Measurements from ENCODE around the gene OR52L1. TPM values are rescaled to one million over a fixed set of nuclear protein-coding genes. Genes with fewer than 3 reads are reported as not detected.
"Not testable (repeated sequence)": the region's sequence is repeated elsewhere in the genome, so short reads cannot be mapped to it uniquely, and the experiment has no call there.

The OR52L1 gene
- total and polyA plus RNA-seq, 10 of the 15 experiments (the other 5 are each of a cell fraction or from before 2014, with no cell fraction given), result not detected

DNA sequence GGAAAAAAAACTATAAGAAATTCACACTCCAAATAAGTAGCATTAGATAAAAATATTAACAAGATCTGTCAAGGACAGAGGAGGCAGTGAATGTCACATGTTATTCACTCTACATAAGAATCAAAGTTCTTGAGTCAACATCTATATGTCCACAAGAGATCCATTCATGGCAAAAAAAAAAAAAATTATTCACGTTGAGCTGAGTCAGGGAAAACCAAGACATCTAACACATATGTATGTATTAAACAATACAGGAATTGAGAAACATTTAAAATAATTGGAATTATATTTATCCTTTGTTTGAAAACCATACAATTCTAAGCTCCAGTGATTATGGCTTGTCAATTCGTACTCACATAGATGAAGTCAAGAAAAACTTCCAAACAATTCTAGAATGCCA lies 19.8 kb downstream of the OR52L1 start:
- FAIRE-seq, result no peak
- Histone ChIP-seq H3K9me3 (replicated peaks; ENCODE audit: control insufficient read depth, insufficient read depth, low read length) (no peaks in the 10 kb centered on the region; the same call in 2 of the 3 replicates), H3K4me2 (ENCODE audit: control insufficient read depth, insufficient read depth) (no peak overlapping the region), H2AFZ (ENCODE audit: control insufficient read depth, low read depth, low read length) (no peak overlapping the region), H3K4me3 (no peak overlapping the region), H3K9ac (ENCODE audit: control insufficient read depth, insufficient read depth, low read length) (no peak overlapping the region), H4K20me1 (ENCODE audit: control insufficient read depth, insufficient read depth) (no peaks in the 10 kb centered on the region), H3K79me2 (ENCODE audit: control insufficient read depth, insufficient read depth, low read length) (no peaks in the 10 kb centered on the region), H3K4me1 (ENCODE audit: control insufficient read depth, insufficient read depth, low read length) (no peaks in the 10 kb centered on the region), H3K36me3 (ENCODE audit: control insufficient read depth in 2 of 2, insufficient read depth in 2 of 2, low read length in 1 of 2) (no peaks in the 10 kb centered on the region), H3K27ac (ENCODE audit: control insufficient read depth, insufficient read depth) (no peak overlapping the region), H3K27me3 (replicated peaks in 1 of 2; ENCODE audit: control insufficient read depth in 2 of 2, insufficient read depth in 2 of 2, low read length in 1 of 2) (no peaks in the 10 kb centered on the region)
- ChIA-PET RAD21 (ENCODE audit: unreplicated experiment) (no interaction called here), POLR2A (no interaction called here), SMC1A (ENCODE audit: uncharacterized antibody, unreplicated experiment) (no interaction called here), CTCF (interaction anchor here (0.6 kb wide), 1 partner anchor 396 kb away, joined by 4 read pairs; no protein-coding TSS in a partner anchor)
- in situ Hi-C loops (cut with MboI), result no loop called here
- intact Hi-C loops (cut with micrococcal nuclease; ENCODE audit: unreplicated experiment), result no loop called here
- no peak for DNase-seq (ENCODE audit: low read depth, low spot score)
- no TSS peak for BruUV-seq (replicated peaks)
- no peak for TF ChIP-seq MYC (IDR thresholded peaks at IDR 0.05; ENCODE audit: insufficient read depth, insufficient read length, insufficient replicate concordance, low read length, severe bottlenecking)
- ATAC-seq, result no peak
- WGBS (ENCODE audit: insufficient coverage, insufficient replicate concordance, low lambda C conversion rate, missing lambda C conversion rate), result 3% methylated on average over 2 of the region's 2 CpGs

DNA sequence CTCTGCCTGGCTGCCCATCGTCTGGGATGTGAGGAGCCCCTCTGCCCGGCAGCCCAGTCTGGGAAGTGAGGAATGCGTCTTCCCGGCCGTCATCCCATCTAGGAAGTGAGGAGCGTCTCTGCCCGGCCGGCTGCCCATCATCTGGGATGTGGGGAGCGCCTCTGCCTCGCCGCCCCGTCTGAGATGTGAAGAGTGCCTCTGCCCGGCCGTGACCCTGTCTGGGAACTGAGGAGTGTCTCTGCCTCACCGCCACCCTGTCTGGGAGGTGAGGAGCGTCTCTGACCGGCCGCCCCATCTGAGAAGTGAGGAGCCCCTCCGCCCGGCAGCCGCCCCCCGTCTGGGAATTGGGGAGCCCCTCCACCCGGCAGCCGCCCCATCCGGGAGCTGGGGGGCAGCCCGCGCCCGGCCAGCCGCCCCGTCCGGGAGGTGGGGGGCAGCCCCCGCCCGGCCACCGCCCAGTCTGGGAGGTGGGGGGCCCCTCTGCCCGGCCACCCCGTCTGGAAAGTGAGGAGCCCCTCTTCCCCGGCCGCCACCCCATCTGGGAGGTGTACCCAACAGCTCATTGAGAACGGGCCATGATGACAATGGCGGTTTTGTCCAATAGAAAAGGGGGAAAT lies 26.0 kb downstream of the OR52L1 start:
- intact Hi-C loops (cut with micrococcal nuclease; ENCODE audit: unreplicated experiment); BruUV-seq (replicated peaks); H3K4me3 ChIP-seq; H3K4me2 ChIP-seq (ENCODE audit: control insufficient read depth, insufficient read depth); POLR2A ChIA-PET; ATAC-seq; CTCF ChIA-PET; DNase-seq (ENCODE audit: low read depth, low spot score); H3K9me3 ChIP-seq (replicated peaks; ENCODE audit: control insufficient read depth, insufficient read depth, low read length); H3K79me2 ChIP-seq (ENCODE audit: control insufficient read depth, insufficient read depth, low read length); H2AFZ ChIP-seq (ENCODE audit: control insufficient read depth, low read depth, low read length); in situ Hi-C loops (cut with MboI); H4K20me1 ChIP-seq (ENCODE audit: control insufficient read depth, insufficient read depth); H3K9ac ChIP-seq (ENCODE audit: control insufficient read depth, insufficient read depth, low read length); SMC1A ChIA-PET (ENCODE audit: uncharacterized antibody, unreplicated experiment); FAIRE-seq; H3K4me1 ChIP-seq (ENCODE audit: control insufficient read depth, insufficient read depth, low read length); H3K36me3 ChIP-seq (ENCODE audit: control insufficient read depth in 2 of 2, insufficient read depth in 2 of 2, low read length in 1 of 2); RAD21 ChIA-PET (ENCODE audit: unreplicated experiment); H3K27ac ChIP-seq (ENCODE audit: control insufficient read depth, insufficient read depth); H3K27me3 ChIP-seq (replicated peaks in 1 of 2; ENCODE audit: control insufficient read depth in 2 of 2, insufficient read depth in 2 of 2, low read length in 1 of 2): not testable (repeated sequence)
- WGBS (ENCODE audit: insufficient coverage, insufficient replicate concordance, low lambda C conversion rate, missing lambda C conversion rate), result 72% methylated on average over 39 of the region's 40 CpGs
